ENCODE data around the gene CACNA2D1.

CACNA2D1 gene

DNA sequence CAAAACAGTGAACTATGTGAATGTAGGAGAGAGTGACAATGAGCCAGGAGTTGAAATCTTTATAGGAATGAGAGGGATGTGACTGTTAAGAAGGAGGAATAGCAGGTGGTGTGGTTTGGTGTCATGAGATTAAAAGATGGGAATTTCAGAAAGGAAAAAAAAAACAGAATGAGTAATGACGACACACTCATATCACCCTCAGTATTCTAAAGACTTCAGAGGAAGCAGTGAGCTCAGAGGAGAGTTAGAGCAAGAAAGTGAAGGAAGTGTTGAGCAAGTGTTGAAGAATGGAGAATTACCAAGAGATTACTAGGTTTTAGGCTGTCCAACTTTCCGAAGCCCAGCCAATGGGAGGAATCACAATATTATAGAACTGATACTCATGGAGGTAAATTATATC lies 453.2 kb downstream of the CACNA2D1 start:
- no peak for DNase-seq (ENCODE audit: low read depth in 2 of 2)

DNA sequence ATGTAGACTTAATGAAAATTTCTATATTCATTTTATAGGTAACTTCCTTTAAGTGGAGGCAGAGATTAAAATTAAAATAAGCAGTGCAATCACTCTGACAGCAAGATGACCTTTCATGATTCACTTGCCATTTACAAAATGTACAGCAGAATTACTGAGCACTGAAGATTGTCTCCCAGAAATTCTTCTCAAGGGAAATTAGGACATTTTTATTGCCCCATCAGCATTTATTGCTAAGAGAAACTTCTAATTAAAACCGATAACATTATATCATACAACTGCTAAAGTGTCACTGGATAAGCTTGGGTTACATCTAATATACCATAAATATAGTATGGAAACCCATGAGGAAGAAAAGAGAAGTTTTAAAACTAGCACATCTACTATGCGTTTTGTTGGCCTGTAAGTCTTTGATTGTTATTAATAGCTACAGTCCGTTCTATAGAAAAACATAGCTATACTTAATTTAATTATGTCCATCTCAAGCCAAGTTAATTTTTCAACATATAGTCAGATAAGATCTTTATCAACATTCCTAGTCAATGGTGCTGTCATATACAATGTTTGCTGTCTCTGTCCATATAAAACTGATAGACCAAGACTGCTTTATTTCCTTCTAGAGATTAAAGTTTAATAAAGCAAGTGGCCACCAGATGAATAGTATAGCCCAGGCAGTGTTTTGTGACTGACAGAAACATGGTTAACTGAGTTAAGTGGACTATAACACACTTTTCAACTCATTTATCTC lies 456.7 kb downstream of the CACNA2D1 start:
- DNase-seq (ENCODE audit: low read depth in 2 of 2), result no peak

DNA sequence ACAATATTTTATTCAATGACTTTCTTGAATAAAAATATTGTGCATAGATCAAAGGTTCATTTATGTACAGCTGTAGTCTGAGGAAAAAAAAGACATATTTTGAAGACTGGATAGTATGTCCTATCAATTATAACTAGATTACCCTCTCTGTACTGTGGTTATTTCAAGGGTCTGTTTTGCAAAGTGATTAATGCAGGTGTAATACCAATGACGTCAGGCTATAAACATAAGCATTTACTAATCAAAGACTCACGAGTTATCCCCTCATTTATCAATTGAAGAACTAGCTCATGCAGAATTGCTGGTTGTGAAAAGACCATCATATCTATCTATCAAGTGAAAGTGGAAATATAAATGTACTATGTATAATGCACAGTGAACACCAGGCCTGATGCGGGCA lies 460.2 kb downstream of the CACNA2D1 start:
- DNase-seq (ENCODE audit: low read depth in 2 of 2), result no peak

DNA sequence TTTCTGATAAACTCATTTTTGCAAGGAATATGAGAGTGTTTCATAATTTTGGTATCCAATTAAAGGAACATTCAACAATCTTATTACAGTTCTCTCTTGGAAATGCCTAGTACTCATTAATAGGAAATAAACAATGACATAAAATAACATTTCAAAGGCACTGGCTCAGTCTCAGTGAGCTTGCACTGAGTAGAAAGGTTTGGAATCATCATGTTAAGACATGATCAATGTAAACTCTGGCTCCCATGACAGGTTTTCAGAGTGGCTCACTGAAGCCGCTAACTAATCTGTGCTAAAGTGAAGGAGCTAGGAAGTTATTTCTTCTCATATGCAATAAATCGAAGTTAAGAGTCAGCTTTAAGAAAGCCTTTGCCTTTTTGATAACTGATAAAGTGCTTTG lies 470.5 kb downstream of the CACNA2D1 start:
- DNase-seq (ENCODE audit: low read depth in 2 of 2), result no peak

DNA sequence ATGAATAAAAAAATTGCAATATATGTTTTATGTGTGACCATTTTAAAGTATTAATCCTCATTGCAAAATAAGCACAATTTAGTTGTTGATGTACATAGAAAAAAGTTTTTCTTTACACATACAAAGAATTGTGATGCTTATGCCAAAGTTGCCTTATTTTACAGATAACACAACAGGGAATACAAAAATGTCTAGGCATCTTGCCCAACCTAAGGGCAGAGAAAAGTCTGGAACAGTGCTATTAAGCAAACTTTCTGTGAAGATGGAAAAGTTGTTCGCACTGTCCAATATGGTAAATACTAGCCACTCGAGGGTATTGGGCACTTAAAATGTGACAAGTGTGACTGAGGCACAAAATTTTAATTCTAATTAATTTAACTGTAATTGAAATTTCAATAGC lies 483.6 kb downstream of the CACNA2D1 start:
- DNase-seq (ENCODE audit: low read depth in 2 of 2), result no peak

DNA sequence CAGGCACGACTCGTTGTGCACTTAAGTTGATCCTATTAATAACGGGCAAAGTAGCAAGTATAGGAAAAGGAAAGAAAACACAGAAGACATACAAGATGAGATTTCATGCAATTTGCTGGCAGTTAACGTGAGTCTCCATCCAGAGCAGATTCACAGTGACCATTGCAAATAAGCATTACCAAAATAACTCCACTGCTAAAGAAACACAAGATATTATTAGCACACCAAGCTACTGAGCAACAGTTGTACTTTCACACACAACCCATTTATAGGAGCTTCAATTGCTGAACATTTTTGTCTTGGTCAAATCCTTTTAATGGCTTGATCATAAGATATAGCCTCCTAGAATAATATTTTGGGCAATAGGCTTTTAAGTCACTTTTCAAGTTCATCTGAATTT lies 486.1 kb downstream of the CACNA2D1 start:
- no peak for DNase-seq (ENCODE audit: low read depth in 2 of 2)

DNA sequence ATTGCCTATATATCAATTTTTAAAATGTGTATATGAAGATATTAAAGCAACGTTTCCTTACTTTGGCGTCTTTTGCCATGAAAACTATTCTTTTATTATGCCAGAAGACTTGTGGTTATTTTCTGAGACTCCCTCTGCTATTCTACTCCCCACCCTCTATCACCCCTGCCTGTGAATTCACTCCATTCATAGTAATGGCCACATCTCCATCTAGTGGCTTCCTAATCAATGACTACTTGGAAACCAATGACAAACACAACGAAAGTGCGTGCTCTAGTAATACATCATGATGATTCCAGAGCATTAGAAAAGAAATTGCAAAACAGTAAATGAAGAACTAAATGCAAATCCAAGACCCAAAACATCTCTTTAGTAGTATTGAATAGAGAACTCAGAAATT lies 487.1 kb downstream of the CACNA2D1 start:
- no peak for DNase-seq (ENCODE audit: low read depth in 2 of 2)

DNA sequence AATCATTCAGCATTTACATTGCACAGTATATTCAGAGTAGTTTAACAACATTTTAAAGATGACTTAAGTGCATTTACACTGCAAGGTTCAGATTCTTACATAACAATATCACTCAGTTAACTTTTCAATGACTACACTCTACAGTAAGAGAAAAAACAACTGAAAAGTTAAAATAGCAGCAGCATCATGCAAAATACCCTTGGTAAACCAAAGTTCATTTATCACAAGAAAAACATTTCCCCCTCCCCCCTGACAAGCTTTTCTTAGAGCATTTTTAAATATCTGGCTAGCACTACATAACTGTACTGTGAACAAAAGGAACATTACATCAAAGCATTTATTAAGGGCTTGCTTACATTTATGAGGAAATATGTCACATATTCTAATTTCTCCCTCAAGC lies 494.3 kb downstream of the CACNA2D1 start:
- no peak for DNase-seq (ENCODE audit: low read depth in 2 of 2)

DNA sequence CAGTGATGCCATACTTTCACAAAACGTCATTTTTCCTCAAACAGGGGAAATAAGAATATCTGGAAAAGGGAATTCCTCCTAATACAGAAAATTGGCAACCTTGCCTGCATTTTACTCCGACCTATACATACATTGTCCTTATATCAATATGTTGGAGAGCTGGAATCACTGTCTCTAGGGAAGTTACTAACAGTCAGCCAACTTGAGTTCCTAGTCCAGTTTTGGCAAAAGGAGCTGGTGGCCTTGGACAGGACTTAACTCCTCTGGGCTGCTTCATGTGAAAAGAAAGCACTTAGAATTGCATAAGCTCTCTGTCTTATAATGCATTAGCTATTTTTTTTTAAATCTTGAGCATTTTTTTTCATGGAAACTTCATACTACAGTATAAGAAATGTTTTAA lies 499.5 kb downstream of the CACNA2D1 start:
- DNase-seq (ENCODE audit: low read depth in 2 of 2), result no peak

DNA sequence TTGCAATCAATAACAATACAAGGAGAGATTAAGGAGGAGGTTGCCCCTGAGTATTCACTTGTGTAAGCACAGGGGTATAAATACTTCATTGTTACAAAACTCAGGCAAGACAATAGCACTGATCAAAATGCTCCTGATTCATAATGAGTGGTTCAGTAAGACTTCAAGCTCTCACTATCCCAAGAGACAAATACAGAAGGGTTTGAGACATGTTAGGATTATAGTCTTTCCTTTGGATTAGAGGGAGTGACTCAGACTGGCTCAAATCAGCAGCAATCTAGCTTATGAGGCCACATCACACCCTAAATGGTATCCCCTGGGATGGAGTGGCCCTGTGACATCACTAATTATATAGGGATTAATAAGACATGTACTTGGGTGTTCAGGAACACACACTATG lies 506.5 kb downstream of the CACNA2D1 start:
- DNase-seq (ENCODE audit: low read depth in 2 of 2), result no peak

DNA sequence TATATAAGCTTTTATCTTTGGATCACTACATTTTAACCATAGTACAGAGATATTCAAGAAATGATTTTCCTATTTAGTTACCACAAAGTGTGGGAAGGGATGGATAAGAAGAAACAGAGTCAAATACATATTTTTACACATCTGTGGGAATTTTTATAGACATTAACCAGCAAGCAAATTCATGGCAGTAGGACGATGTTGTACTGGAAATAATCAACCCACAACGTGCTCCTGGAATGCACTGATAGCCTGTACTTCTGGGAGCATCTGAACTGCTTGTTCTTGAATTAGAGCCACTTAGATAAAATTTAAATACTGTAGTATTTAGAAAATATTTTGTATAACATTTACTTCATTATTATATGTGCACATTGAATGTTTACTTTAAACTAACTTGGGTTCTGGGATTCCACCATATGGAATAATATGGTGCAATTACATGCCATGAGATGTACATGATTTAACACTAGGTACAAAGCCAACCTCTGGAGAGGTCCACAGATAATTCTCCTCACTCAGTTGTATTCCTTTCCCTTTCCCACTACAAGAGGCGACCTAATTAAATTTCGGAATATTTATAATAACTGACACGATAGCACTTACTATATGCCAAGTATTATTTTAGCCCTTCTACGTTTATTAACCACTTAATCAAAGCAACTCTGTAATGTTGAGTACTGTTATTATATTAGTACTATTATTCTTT lies 508.8 kb downstream of the CACNA2D1 start:
- no peak for DNase-seq (ENCODE audit: low read depth in 2 of 2)

DNA sequence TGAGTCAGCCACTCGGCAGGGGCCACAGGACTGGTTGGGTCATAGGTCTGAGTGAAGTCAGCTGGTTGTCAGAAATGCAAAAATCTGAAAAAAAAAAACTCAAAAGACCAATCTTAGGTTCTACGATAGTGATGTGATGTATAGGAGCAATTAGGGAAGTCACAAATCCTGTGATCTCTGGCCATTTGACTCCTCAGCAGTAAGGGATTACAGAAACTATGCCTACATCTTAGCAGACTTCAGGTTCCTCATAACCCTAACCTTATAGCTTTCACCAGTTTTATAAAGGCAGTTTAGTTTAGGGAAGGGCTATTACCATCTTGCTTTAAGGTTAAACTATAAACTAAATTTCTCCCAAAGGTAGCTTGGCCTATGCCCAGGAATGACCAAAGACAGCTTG lies 510.6 kb downstream of the CACNA2D1 start:
- DNase-seq (ENCODE audit: low read depth in 2 of 2), result no peak

DNA sequence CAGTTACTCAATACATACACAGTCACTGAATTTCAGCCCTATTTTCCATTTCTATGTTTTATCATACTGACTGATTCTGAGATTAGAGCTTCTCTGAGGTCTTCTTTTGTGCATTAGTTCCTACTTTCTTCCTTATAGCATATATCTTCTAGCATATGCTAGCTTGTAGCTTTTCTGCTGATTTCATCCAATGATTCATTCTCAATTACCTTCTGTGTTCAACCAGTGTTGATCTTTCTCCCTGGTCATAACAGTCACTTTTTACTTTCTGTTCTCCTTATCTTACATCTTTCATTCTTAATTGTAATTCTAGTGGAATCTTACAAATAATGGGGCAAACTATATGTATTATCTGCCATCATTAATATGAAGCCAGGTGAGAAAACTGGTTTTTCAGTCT lies 514.2 kb downstream of the CACNA2D1 start:
- no peak for DNase-seq (ENCODE audit: low read depth in 2 of 2)

DNA sequence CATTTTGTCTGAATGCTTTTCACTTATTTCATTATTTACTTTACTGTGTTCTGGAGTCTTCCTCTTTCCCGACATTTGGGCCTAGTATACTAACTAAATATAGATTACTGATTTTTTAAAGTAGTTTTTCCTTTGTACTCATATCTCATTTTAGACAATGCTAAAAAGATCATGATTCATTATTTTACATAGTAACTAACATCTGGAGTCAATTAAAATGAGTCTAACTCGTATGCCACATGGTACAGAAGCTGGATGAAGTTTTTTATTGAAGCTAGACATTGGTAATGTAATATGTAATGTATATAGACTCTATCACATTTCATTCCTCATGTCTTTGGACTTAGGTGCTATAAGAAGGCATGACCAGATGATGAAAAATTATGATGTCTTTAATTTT lies 517.4 kb downstream of the CACNA2D1 start:
- DNase-seq (ENCODE audit: low read depth in 2 of 2), result no peak

DNA sequence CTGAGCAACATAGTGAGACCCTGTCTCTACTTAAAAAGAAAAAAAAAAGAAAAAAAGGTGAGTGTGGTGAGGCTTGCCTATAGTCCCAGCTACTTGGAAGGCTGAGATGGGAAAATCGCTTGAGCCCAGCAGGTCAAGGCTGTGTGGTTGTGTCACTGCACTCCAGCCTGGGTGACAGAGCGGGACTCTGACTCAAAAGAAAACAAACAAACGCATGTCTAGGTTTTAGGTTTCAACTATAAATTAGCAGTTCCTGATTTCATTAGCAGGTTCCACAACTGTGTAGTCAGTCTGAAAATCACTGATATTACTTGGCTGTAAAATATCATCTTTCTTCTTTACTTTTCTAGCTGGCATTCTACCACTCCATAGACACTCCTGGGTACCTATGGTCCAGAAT lies 518.0 kb downstream of the CACNA2D1 start:
- no peak for DNase-seq (ENCODE audit: low read depth in 2 of 2)

DNA sequence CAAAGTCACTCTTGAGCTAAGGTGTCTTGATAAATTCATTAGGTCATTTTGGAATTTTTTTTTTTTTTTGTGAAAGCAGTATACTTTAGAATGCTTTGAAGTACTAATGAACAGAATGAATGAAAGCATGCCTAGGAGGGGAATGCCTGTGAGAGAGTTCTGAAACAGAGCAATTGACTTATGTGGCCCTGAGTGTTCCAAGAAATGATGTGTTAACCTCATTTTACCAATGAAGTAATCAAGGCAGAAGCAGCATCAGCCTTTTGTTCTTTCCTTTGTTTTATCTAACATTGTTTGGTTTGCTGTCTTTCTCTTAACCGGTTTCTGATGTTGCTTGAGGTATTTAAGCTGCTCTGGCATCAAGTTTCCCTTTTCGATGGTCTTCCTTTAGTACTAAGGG lies 519.1 kb downstream of the CACNA2D1 start:
- no peak for DNase-seq (ENCODE audit: low read depth in 2 of 2)

DNA sequence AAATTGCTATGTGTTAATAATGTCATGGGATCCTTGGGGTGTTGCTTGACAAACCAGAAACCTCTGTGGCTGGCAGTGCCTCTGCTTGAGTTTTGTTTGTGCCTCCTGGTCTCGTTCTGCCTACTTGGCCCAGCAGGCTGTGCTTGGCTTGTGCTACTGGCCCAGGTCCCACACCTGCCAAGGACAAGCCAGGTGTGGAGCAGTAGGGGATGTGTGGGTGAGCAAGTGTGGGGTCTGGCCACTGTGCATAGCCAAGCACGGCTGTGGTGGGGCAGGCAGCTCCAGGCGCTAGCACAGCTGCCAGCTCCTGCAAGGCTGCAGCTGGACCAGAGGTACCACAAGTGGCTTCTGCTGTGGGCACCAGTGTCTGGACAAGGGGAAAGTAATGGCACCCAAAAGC lies 524.1 kb downstream of the CACNA2D1 start:
- no peak for DNase-seq (ENCODE audit: low read depth in 2 of 2)

DNA sequence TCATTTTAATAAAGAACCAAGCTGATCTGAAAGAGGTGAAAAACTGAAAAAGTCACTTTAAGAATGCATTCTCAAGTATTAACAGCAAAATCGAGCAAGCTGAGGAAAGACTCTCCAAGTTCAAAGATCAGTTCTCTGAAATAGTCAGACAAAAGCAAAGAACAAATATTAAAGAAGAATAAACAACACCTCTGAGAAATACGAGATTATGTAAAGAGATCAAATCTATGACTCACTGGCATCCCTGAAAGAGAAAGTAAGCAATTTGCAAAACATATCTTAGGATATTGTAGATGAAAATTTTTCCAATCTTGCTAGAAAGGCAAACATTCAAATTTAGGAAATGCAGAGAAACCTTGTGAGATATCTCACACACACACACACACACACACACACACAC lies 535.4 kb downstream of the CACNA2D1 start:
- no peak for DNase-seq (ENCODE audit: low read depth in 2 of 2)

DNA sequence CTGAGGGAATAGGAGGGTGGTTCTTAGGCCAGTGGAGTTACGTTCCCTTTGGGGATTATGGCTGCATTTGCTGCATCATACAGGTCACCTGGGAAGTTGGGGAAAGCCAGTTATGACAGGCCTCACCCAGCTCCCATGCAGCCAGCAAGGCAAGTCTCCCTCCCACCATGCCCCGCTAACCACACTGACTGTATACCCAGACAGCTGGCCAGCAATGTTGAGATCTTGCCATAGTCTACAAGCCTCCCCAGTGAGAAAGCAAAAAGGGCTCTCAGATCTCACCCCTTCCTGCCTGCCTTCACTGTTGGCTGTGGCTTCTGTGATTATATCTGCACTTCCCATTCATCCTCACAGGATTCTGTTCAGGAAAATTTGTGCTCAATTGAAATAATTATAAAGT lies 540.5 kb downstream of the CACNA2D1 start:
- DNase-seq (ENCODE audit: low read depth in 2 of 2), result no peak

DNA sequence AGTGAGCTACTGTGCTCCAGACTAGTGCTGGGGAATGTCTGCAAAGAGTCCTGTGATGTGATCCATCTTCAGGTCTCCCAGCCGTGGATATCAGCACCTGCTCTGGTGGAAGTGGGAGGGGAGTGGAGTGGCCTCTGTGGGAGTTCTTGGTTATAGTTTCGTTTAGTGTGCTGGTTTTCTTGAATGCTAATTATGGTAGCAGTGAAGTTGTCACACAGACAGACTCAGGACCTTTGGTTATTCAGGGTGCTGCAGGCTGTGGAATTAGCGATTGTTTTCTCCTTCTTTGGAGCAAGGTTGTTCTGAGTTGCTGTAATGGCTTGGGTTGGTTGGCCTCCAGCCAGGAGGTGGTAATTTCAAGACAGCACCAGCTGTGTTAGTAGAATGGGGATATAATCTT lies 541.0 kb downstream of the CACNA2D1 start:
- no peak for DNase-seq (ENCODE audit: low read depth in 2 of 2)
